H1 (cell line): ENCODE data around the gene ADD1. TPM values are rescaled to one million over a fixed set of nuclear protein-coding genes. Genes with fewer than 3 reads are reported as not detected.
A peak's percentile ranks its signal among the peaks of the same experiment; 100 is the strongest.

Source experiments
- CTCF ChIA-PET: fragments of 300-600 bp; sonication (Branson Sonifier 250); formaldehyde crosslinking; loops from one replicate; lab custom pipeline; 2021; ENCODE audit not compliant: partially characterized antibody; lab: Charles Lee
- POLR2A ChIA-PET: fragments of 300-600 bp; sonication (Branson Sonifier 250); formaldehyde crosslinking; loops from one replicate; lab custom pipeline; 2021; ENCODE audit warnings: inconsistent platforms; ENCODE audit not compliant: partially characterized antibody; lab: Charles Lee
- DNase-seq, 2 experiments: peaks; one replicate each; pipeline versions ENCODE4 v3.0.0 to v3.0.0-alpha.2; 2010 to 2022; ENCODE audit warnings: low spot score in 2 of 2, low read depth in 1 of 2, mixed read lengths in 1 of 2
- FAIRE-seq: peaks from 2 replicates; lab custom pipeline; 2011; peaks lifted over from hg19 to GRCh38; lab: Jason Lieb, UNC
- H2AFZ ChIP-seq: 2 replicates; pipeline ENCODE4 v1.8.1; 2012; ENCODE audit warnings: low read length, inconsistent platforms
- H2AK5ac ChIP-seq: 2 replicates; pipeline ENCODE4 v1.6.1; 2013; ENCODE audit warnings: low read depth, low read length
- H2BK120ac ChIP-seq: replicated peaks from 2 replicates; pipeline ENCODE3; 2013; ENCODE audit warnings: low read depth, low read length, inconsistent platforms
- H2BK12ac ChIP-seq: 2 replicates; pipeline ENCODE4 v1.6.1; 2013; ENCODE audit warnings: low read depth, low read length
- H2BK15ac ChIP-seq: 2 replicates; pipeline ENCODE4 v1.6.1; 2013; ENCODE audit warnings: low read length
- H2BK20ac ChIP-seq: 2 replicates; pipeline ENCODE4 v1.6.1; 2013; ENCODE audit warnings: low read length
- H2BK5ac ChIP-seq: 2 replicates; pipeline ENCODE4 v1.6.1; 2013; ENCODE audit warnings: low read depth, low read length
- H3K14ac ChIP-seq: 2 replicates; pipeline ENCODE4 v1.6.1; 2013; ENCODE audit warnings: inconsistent platforms; ENCODE audit not compliant: insufficient read length
- H3K18ac ChIP-seq: 2 replicates; pipeline ENCODE4 v1.6.1; 2013; ENCODE audit warnings: low read length; ENCODE audit errors: extremely low read depth
- H3K23ac ChIP-seq: 2 replicates; pipeline ENCODE4 v1.6.1; 2013; ENCODE audit warnings: inconsistent platforms; ENCODE audit not compliant: insufficient read length
- H3K23me2 ChIP-seq: 2 replicates; pipeline ENCODE4 v1.6.1; 2013; ENCODE audit warnings: low read depth, low read length
- H3K27ac ChIP-seq: 2 replicates; pipeline ENCODE4 v1.6.1; 2011; ENCODE audit warnings: low read depth, low read length, inconsistent platforms
- H3K27me3 ChIP-seq, 4 experiments: replicated peaks in 1 of 4; 1 replicate in 1 of 4; 2 replicates in 3 of 4; pipeline versions ENCODE4 v1.6.1 to v1.8.1; 2011 to 2013; ENCODE audit warnings: low read length in 3 of 4, mild to moderate bottlenecking in 3 of 4, inconsistent platforms in 2 of 4, mixed read lengths in 2 of 4, moderate library complexity in 1 of 4; ENCODE audit not compliant: control insufficient read depth in 3 of 4, insufficient read depth in 3 of 4; ENCODE audit errors: extremely low read depth in 1 of 4
- H3K36me3 ChIP-seq, 4 experiments: 2 replicates each; pipeline versions ENCODE4 v1.6.1 to v1.8.1; 2011 to 2013; ENCODE audit warnings: mild to moderate bottlenecking in 4 of 4, low read length in 3 of 4, moderate library complexity in 2 of 4, control low read depth in 1 of 4, inconsistent platforms in 1 of 4; ENCODE audit not compliant: insufficient read depth in 4 of 4, control insufficient read depth in 2 of 4
- H3K4ac ChIP-seq: replicated peaks from 2 replicates; pipeline ENCODE3; 2013; ENCODE audit warnings: low read length, low read depth, mixed read lengths, inconsistent platforms; ENCODE audit not compliant: insufficient read length
- H3K4me1 ChIP-seq, 4 experiments: replicated peaks in 1 of 4; 1 replicate in 1 of 4; 2 replicates in 3 of 4; pipeline versions ENCODE4 v1.6.1 to v1.8.1; 2011 to 2013; ENCODE audit warnings: low read length in 3 of 4, inconsistent platforms in 2 of 4, mixed read lengths in 1 of 4; ENCODE audit not compliant: insufficient read depth in 4 of 4, control insufficient read depth in 3 of 4
- H3K4me2 ChIP-seq, 2 experiments: 2 replicates each; pipeline versions ENCODE4 v1.6.1 to v1.8.1; 2011 to 2013; ENCODE audit warnings: low read depth in 2 of 2, low read length in 2 of 2, control low read depth in 1 of 2, inconsistent platforms in 1 of 2, mild to moderate bottlenecking in 1 of 2; ENCODE audit not compliant: insufficient read depth in 1 of 2
- H3K4me3 ChIP-seq, 4 experiments: fragments of 200-600, 300-600 bp in 1 of 4; sonication (generic), shearing (Covaris generic), sonication (Bioruptor Twin) in 1 of 4; 2 replicates each; pipeline versions ENCODE4 v1.5.1 to v1.8.1; 2011 to 2016; ENCODE audit warnings: low read length in 4 of 4, low read depth in 3 of 4, control low read depth in 2 of 4, inconsistent platforms in 2 of 4, mild to moderate bottlenecking in 2 of 4, mixed read lengths in 1 of 4, moderate library complexity in 1 of 4; ENCODE audit not compliant: insufficient read depth in 2 of 4; ENCODE audit errors: extremely low read depth in 1 of 4
- H3K56ac ChIP-seq: replicated peaks from 2 replicates; pipeline ENCODE3; 2013; ENCODE audit warnings: low read depth, mild to moderate bottlenecking, mixed read lengths, low read length, inconsistent platforms; ENCODE audit not compliant: insufficient read length
- H3K79me1 ChIP-seq: 2 replicates; pipeline ENCODE4 v1.6.1; 2013; ENCODE audit warnings: low read depth, low read length, control low read depth
- H3K79me2 ChIP-seq, 2 experiments: 2 replicates each; pipeline versions ENCODE4 v1.6.1 to v1.8.1; 2012 to 2013; ENCODE audit warnings: low read length in 2 of 2, mild to moderate bottlenecking in 2 of 2, inconsistent platforms in 1 of 2; ENCODE audit not compliant: insufficient read depth in 2 of 2, control insufficient read depth in 1 of 2
- H3K9ac ChIP-seq, 4 experiments: replicated peaks in 1 of 4; 1 replicate in 1 of 4; 2 replicates in 3 of 4; pipeline versions ENCODE4 v1.6.1 to v1.8.1; 2011 to 2013; ENCODE audit warnings: low read depth in 3 of 4, low read length in 3 of 4, control low read depth in 2 of 4, mild to moderate bottlenecking in 2 of 4, moderate library complexity in 2 of 4, inconsistent platforms in 1 of 4; ENCODE audit errors: extremely low read depth in 1 of 4
- H3K9me3 ChIP-seq, 2 experiments: 2 replicates each; pipeline versions ENCODE4 v1.6.1 to v1.8.1; 2012 to 2013; ENCODE audit warnings: mild to moderate bottlenecking in 2 of 2, moderate library complexity in 2 of 2, control low read depth in 1 of 2, inconsistent platforms in 1 of 2, low read depth in 1 of 2, low read length in 1 of 2, mixed read lengths in 1 of 2; ENCODE audit not compliant: insufficient read depth in 2 of 2
- H4K20me1 ChIP-seq, 2 experiments: replicated peaks in 1 of 2; 2 replicates each; pipeline versions ENCODE3 to v1.8.1; 2011 to 2013; ENCODE audit warnings: inconsistent platforms in 2 of 2, low read length in 2 of 2, mild to moderate bottlenecking in 1 of 2; ENCODE audit not compliant: insufficient read depth in 2 of 2, control insufficient read depth in 1 of 2
- H4K5ac ChIP-seq: 2 replicates; pipeline ENCODE4 v1.6.1; 2013; ENCODE audit warnings: low read length, low read depth, mixed read lengths, inconsistent platforms; ENCODE audit not compliant: insufficient read length
- H4K8ac ChIP-seq: 2 replicates; pipeline ENCODE4 v1.8.0; 2013; ENCODE audit warnings: mild to moderate bottlenecking, moderate library complexity, low read length, inconsistent platforms; ENCODE audit not compliant: insufficient read depth; ENCODE audit errors: extremely low read depth
- H4K91ac ChIP-seq: replicated peaks from 2 replicates; pipeline ENCODE3; 2013; ENCODE audit warnings: low read length, mixed read lengths, inconsistent platforms; ENCODE audit not compliant: insufficient read length
- ASH2L ChIP-seq: fragments of 200-600, 300-600 bp; sonication (generic); IDR thresholded peaks from one replicate; pipeline ENCODE4 v1.7.1; 2017; ENCODE audit warnings: low read length
- E2F6 ChIP-seq: IDR thresholded peaks from 2 replicates; pipeline ENCODE4 v1.6.1; 2012; ENCODE audit warnings: inconsistent platforms
- KDM1A ChIP-seq: fragments of 200-600, 300-600 bp; sonication (generic); IDR thresholded peaks from 2 replicates; pipeline ENCODE4 v1.7.1; 2016; ENCODE audit warnings: mild to moderate bottlenecking, low read length, borderline replicate concordance
- KDM4A ChIP-seq: IDR thresholded peaks from one replicate; pipeline ENCODE4 v1.7.1; 2012; ENCODE audit warnings: low read depth, mild to moderate bottlenecking, moderate library complexity, low read length, inconsistent platforms; ENCODE audit not compliant: severe bottlenecking
- POU5F1 ChIP-seq: IDR thresholded peaks from 2 replicates; pipeline ENCODE4 v1.6.1; 2011; ENCODE audit warnings: low read depth, mild to moderate bottlenecking, low read length, moderate library complexity
- TCF12 ChIP-seq: IDR thresholded peaks from 2 replicates; pipeline ENCODE4 v1.6.1; 2011; ENCODE audit warnings: low read depth, mild to moderate bottlenecking, low read length
- ZNF274 ChIP-seq: IDR thresholded peaks from 2 replicates; pipeline ENCODE4 v1.7.0; 2012; ENCODE audit warnings: low read length, borderline replicate concordance; ENCODE audit errors: extremely low read depth
- WGBS, 2 experiments: shearing (Covaris generic) in 1 of 2; methylation state at CpG; one replicate each; pipeline versions ENCODE4 v1.1.6 to v1.1.7; 2013 to 2015; ENCODE audit warnings: low lambda C conversion rate in 2 of 2, mixed read lengths in 2 of 2, inconsistent platforms in 1 of 2, low coverage in 1 of 2, missing lambda C conversion rate in 1 of 2; ENCODE audit not compliant: insufficient replicate concordance in 2 of 2, insufficient coverage in 1 of 2, insufficient read length in 1 of 2; ENCODE audit errors: extremely low coverage in 1 of 2, missing lambda C conversion rate in 1 of 2; 5-methylcytosine and 5-hydroxymethylcytosine counted together
- polyA plus RNA-seq, 7 experiments: library from polyadenylated mRNA; depleted of rRNA in 3 of 7; stranded (reverse) in 5 of 7; unstranded in 2 of 7; fragments of >200 nt in 5 of 7; fragments of 200-250 nt in 2 of 7; gene quantifications; 1 replicate in 5 of 7; 2 replicates in 1 of 7; 4 replicates in 1 of 7; pipeline versions ENCODE4 v1.2.1 to v1.2.3, GENCODE V29; 2011 to 2013; ENCODE audit warnings: missing spikeins in 2 of 7, mixed read lengths in 2 of 7
- total RNA-seq: library from RNA; stranded (reverse); fragmentation: NEBNext Ultra II Directional; extraction: Animal tissue kit (Norgen Biotek cat#: 25700); gene quantifications from 2 replicates; pipeline ENCODE4 v1.2.1, GENCODE V29; 2021

Gene ADD1
- total and polyA plus RNA-seq, 2 of the 8 experiments (the other 6 are each of a cell fraction or from before 2014, with no cell fraction given) = 113 to 143 TPM

GRCh38 chr4:2923141-2923551, 79.5 kb downstream of the ADD1 start:
- no peak overlapping the region for H4K5ac ChIP-seq
- peak overlapping the region; percentile 71; the same call in 1 of the 2 replicates for H3K18ac ChIP-seq
- H3K4me1 ChIP-seq = peaks cover 3 to 14% (median 8%) of the 10 kb centered on the region in 4 experiments; a peak in 6 of 7 replicates
- H2BK5ac ChIP-seq = peak overlapping the region; percentile 84; the same call in 1 of the 2 replicates
- WGBS, 2 experiments = 89% methylated on average over 10 of the region's 10 CpGs; no CpG with 5 or more reads in 1 of the 2 experiments
- H3K23ac ChIP-seq = no peak overlapping the region
- TF ChIP-seq POU5F1 (no peak), ZNF274 (no peak), TCF12 (no peak), ASH2L (no peak), KDM1A (no peak), KDM4A (no peak), E2F6 (no peak)
- TF ChIP-seq, all 59 proteins: peak for 0
- peak overlapping the region; percentile 2 to 37; a peak in 2 of 4 replicates for H3K4me2 ChIP-seq
- H3K56ac ChIP-seq = peak overlapping the region; percentile 10
- H3K27me3 ChIP-seq = no peaks in the 10 kb centered on the region
- H3K14ac ChIP-seq = no peak overlapping the region
- H3K23me2 ChIP-seq = no peaks in the 10 kb centered on the region
- no peak overlapping the region; a peak in 1 of 8 replicates for H3K4me3 ChIP-seq
- no peak overlapping the region for H3K4ac ChIP-seq
- peak overlapping the region; percentile 80; the same call in 1 of the 2 replicates for H2BK20ac ChIP-seq
- H2AK5ac ChIP-seq = peak overlapping the region; percentile 92
- FAIRE-seq (no peak), DNase-seq (no peak)
- H4K91ac ChIP-seq = no peak overlapping the region
- H3K27ac ChIP-seq = peak overlapping the region; percentile 49; the same call in 1 of the 2 replicates
- H4K8ac ChIP-seq = no peak overlapping the region
- H4K20me1 ChIP-seq = peaks cover 0 to 2% of the 10 kb centered on the region in 2 experiments
- H3K79me1 ChIP-seq = no peaks in the 10 kb centered on the region; the same call in none of the 2 replicates
- H3K9me3 ChIP-seq = peaks cover 0 to 8% of the 10 kb centered on the region in 2 experiments; a peak in 1 of 4 replicates
- no peak overlapping the region for H2AFZ ChIP-seq
- ChIA-PET CTCF (interaction anchor here (0.8 to 3.7 kb wide), 6 partner anchors 10 to 159 kb away, joined by 3 to 13 read pairs (median 4); no protein-coding TSS in a partner anchor), POLR2A (interaction anchor here (0.7 to 5.7 kb wide), 9 partner anchors 8 to 167 kb away, joined by 3 to 45 read pairs (median 4); partner anchors contain the start of genes ADD1 and TNIP2)
- H3K9ac ChIP-seq = no peak overlapping the region
- no peaks in the 10 kb centered on the region; a peak in 2 of 4 replicates for H3K79me2 ChIP-seq
- peak overlapping the region; percentile 88; the same call in 1 of the 2 replicates for H2BK15ac ChIP-seq
- peak overlapping the region; percentile 69 for H2BK120ac ChIP-seq
- peaks cover 0 to 33% (median 5%) of the 10 kb centered on the region in 4 experiments; a peak in 6 of 8 replicates for H3K36me3 ChIP-seq
- H2BK12ac ChIP-seq = peak overlapping the region; percentile 97
